PFSK-1 (cell line): ENCODE data around the gene FBN3.

Experiments
- FOXP2 ChIP-seq: optimal IDR thresholded peaks from 2 replicates; pipeline ENCODE3; 2011; ENCODE audit warnings: borderline replicate concordance, control low read depth, inconsistent platforms; ENCODE audit not compliant: insufficient read depth; ENCODE audit errors: extremely low read length, extremely low read depth
- POLR2AphosphoS5 ChIP-seq: IDR thresholded peaks from 2 replicates; pipeline ENCODE4 v1.6.1; 2012; ENCODE audit warnings: low read depth, mild to moderate bottlenecking, control low read depth, low read length, moderate library complexity
- SIN3A ChIP-seq: IDR thresholded peaks from 2 replicates; pipeline ENCODE4 v1.6.1; 2012; ENCODE audit warnings: mild to moderate bottlenecking, low read length, moderate library complexity, borderline replicate concordance; ENCODE audit not compliant: insufficient read depth
- TAF1 ChIP-seq: IDR thresholded peaks from 2 replicates; pipeline ENCODE4 v1.6.1; 2012; ENCODE audit warnings: low read length, control low read depth, borderline replicate concordance; ENCODE audit not compliant: insufficient read depth
- TF ChIP-seq, protein P1 (sequence below), 2 experiments: IDR thresholded peaks; 2 replicates each; pipeline versions ENCODE4 v1.6.1 to v1.8.0; 2011 to 2012; ENCODE audit warnings: low read depth in 2 of 2, low read length in 2 of 2, control low read depth in 1 of 2, inconsistent platforms in 1 of 2, mild to moderate bottlenecking in 1 of 2, moderate library complexity in 1 of 2; ENCODE audit not compliant: insufficient read depth in 1 of 2

FBN3 gene

GRCh38 chr19:8127311-8127710 is 22.1 kb downstream of the FBN3 start:
- TF ChIP-seq TAF1: no peak
- TF ChIP-seq SIN3A: no peak
- no peak for TF ChIP-seq FOXP2
- TF ChIP-seq, protein P1, sequence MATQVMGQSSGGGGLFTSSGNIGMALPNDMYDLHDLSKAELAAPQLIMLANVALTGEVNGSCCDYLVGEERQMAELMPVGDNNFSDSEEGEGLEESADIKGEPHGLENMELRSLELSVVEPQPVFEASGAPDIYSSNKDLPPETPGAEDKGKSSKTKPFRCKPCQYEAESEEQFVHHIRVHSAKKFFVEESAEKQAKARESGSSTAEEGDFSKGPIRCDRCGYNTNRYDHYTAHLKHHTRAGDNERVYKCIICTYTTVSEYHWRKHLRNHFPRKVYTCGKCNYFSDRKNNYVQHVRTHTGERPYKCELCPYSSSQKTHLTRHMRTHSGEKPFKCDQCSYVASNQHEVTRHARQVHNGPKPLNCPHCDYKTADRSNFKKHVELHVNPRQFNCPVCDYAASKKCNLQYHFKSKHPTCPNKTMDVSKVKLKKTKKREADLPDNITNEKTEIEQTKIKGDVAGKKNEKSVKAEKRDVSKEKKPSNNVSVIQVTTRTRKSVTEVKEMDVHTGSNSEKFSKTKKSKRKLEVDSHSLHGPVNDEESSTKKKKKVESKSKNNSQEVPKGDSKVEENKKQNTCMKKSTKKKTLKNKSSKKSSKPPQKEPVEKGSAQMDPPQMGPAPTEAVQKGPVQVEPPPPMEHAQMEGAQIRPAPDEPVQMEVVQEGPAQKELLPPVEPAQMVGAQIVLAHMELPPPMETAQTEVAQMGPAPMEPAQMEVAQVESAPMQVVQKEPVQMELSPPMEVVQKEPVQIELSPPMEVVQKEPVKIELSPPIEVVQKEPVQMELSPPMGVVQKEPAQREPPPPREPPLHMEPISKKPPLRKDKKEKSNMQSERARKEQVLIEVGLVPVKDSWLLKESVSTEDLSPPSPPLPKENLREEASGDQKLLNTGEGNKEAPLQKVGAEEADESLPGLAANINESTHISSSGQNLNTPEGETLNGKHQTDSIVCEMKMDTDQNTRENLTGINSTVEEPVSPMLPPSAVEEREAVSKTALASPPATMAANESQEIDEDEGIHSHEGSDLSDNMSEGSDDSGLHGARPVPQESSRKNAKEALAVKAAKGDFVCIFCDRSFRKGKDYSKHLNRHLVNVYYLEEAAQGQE (IDR thresholded peaks at IDR 0.05; ENCODE audit: insufficient read depth in 1 of 2, low read depth in 2 of 2, low read length in 2 of 2): no peak
- TF ChIP-seq POLR2AphosphoS5: no peak

DNA sequence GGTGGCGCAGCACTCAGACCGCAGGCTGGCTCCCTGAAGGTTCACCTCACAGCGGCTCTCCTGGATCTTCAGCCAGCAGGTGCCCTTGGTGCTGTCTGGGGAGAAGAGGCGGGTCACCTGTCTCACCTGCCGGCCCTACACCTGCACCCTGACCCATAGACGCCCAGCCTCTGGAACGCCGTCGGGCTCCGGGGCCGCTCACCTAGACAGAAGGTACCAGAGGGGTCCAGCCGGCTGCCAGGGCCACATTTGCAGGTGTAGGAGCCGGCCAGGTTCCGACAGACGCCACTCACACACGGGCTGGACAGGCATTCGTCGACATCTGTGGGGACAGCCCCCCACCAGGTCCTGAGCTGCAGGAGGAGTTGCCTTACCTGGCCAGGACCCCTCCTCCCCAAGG is 22.9 kb downstream of the FBN3 start:
- TF ChIP-seq TAF1 (no peak), FOXP2 (no peak), SIN3A (no peak), POLR2AphosphoS5 (no peak)

- TF ChIP-seq, protein P1 (IDR thresholded peaks at IDR 0.05; ENCODE audit: insufficient read depth in 1 of 2, low read depth in 2 of 2, low read length in 2 of 2): no peak
- TF ChIP-seq TAF1 (no peak), FOXP2 (no peak), SIN3A (no peak), POLR2AphosphoS5 (no peak)
These were observed 23.4 kb downstream of the FBN3 start for GRCh38 chr19:8126008-8126407.

GRCh38 chr19:8123683-8124082 is 25.7 kb downstream of the FBN3 start:
- TF ChIP-seq POLR2AphosphoS5 (no peak), SIN3A (no peak), FOXP2 (no peak), TAF1 (no peak)
- TF ChIP-seq, protein P1 (IDR thresholded peaks at IDR 0.05; ENCODE audit: insufficient read depth in 1 of 2, low read depth in 2 of 2, low read length in 2 of 2): no peak

GRCh38 chr19:8120636-8121480 is 28.5 kb downstream of the FBN3 start:
- TF ChIP-seq FOXP2 (no peak), SIN3A (no peak), TAF1 (no peak), POLR2AphosphoS5 (no peak)
- TF ChIP-seq, protein P1 (IDR thresholded peaks at IDR 0.05; ENCODE audit: insufficient read depth in 1 of 2, low read depth in 2 of 2, low read length in 2 of 2): no peak
